Vagina (tissue), 2 donors: Measurements from ENCODE around the gene ZBTB38.

ENCODE experiments used
- POLR2A ChIP-seq, 2 donors: fragments of 450-650 bp; IDR thresholded peaks; one replicate each; pipeline ENCODE4 v1.6.1; 2017; ENCODE audit warnings: antibody characterized with exemption in 2 of 2, mild to moderate bottlenecking in 2 of 2, moderate library complexity in 2 of 2
- POLR2AphosphoS5 ChIP-seq, 2 donors: sonication (generic); formaldehyde crosslinking; IDR thresholded peaks; one replicate each; pipeline ENCODE4 v1.9.0; 2017; ENCODE audit warnings: antibody characterized with exemption in 2 of 2, mild to moderate bottlenecking in 2 of 2, low read depth in 1 of 2; ENCODE audit not compliant: insufficient read depth in 1 of 2
- TF ChIP-seq, protein P1 (sequence below), 3 experiments: fragments of 450-650 bp in 2 of 3; fragments of 200-600 bp in 1 of 3; sonication (generic) in 1 of 3; IDR thresholded peaks; one replicate each; pipeline ENCODE4 v1.5.1; 2017 to 2019; ENCODE audit warnings: antibody characterized with exemption in 3 of 3, mild to moderate bottlenecking in 2 of 3, moderate library complexity in 2 of 3

- TF ChIP-seq, protein P1, sequence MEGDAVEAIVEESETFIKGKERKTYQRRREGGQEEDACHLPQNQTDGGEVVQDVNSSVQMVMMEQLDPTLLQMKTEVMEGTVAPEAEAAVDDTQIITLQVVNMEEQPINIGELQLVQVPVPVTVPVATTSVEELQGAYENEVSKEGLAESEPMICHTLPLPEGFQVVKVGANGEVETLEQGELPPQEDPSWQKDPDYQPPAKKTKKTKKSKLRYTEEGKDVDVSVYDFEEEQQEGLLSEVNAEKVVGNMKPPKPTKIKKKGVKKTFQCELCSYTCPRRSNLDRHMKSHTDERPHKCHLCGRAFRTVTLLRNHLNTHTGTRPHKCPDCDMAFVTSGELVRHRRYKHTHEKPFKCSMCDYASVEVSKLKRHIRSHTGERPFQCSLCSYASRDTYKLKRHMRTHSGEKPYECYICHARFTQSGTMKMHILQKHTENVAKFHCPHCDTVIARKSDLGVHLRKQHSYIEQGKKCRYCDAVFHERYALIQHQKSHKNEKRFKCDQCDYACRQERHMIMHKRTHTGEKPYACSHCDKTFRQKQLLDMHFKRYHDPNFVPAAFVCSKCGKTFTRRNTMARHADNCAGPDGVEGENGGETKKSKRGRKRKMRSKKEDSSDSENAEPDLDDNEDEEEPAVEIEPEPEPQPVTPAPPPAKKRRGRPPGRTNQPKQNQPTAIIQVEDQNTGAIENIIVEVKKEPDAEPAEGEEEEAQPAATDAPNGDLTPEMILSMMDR (IDR thresholded peaks at IDR 0.05): no peak
- TF ChIP-seq POLR2A (IDR thresholded peaks at IDR 0.05) (no peak), POLR2AphosphoS5 (IDR thresholded peaks at IDR 0.05; ENCODE audit: insufficient read depth in 1 of 2, low read depth in 1 of 2) (no peak)
Measured at GRCh38 chr3:141380279-141380678, 12.0 kb downstream of the ZBTB38 start.
